HFFc6 (cell line): ENCODE measurements around the gene RPL22L1. TPM values are rescaled to one million over a fixed set of nuclear protein-coding genes. Genes with fewer than 3 reads are reported as not detected.
A peak's percentile ranks its signal among the peaks of the same experiment; 100 is the strongest.
"Not testable (repeated sequence)": the region's sequence is repeated elsewhere in the genome, so short reads cannot be mapped to it uniquely, and the experiment has no call there.

Experiments
- DNase-seq: peaks from one replicate; pipeline ENCODE4 v3.0.0-alpha.2; 2018
- H3K27ac Mint-ChIP-seq: 2 replicates; pipeline ENCODE4 v1.8.0; 2020; ENCODE audit warnings: mild to moderate bottlenecking, mixed read lengths
- H3K27me3 Mint-ChIP-seq: 2 replicates; pipeline ENCODE4 v1.8.0; 2021; ENCODE audit warnings: mild to moderate bottlenecking, moderate library complexity, mixed read lengths; ENCODE audit not compliant: insufficient read depth
- H3K36me3 Mint-ChIP-seq: 2 replicates; pipeline ENCODE4 v1.8.0; 2021; ENCODE audit warnings: low read depth, mixed read lengths
- H3K4me1 Mint-ChIP-seq: 2 replicates; pipeline ENCODE4 v1.8.0; 2020; ENCODE audit warnings: low read depth, mixed read lengths
- H3K4me3 Mint-ChIP-seq: 2 replicates; pipeline ENCODE4 v1.8.0; 2020; ENCODE audit warnings: mild to moderate bottlenecking, moderate library complexity, mixed read lengths
- H3K9me3 Mint-ChIP-seq: 2 replicates; pipeline ENCODE4 v1.8.0; 2020; ENCODE audit warnings: mild to moderate bottlenecking, mixed read lengths
- total RNA-seq, 6 experiments: library from RNA; stranded (reverse); fragmentation: NEBNext Ultra II Directional; extraction: Animal tissue kit (Norgen Biotek cat#: 25700); gene quantifications; 2 replicates in 1 of 6; 3 replicates in 5 of 6; pipeline ENCODE4 v1.2.3, GENCODE V29; 2021
- TF ChIP-seq, protein P1 (sequence below): fragments of 200-600 bp; sonication (generic); IDR thresholded peaks from 2 replicates; pipeline ENCODE4 v1.5.0; 2021; ENCODE audit warnings: antibody characterized with exemption, mild to moderate bottlenecking

Gene RPL22L1
- total RNA-seq, 6 experiments from 2014 or later = 145 to 211 (median 166) TPM

DNA sequence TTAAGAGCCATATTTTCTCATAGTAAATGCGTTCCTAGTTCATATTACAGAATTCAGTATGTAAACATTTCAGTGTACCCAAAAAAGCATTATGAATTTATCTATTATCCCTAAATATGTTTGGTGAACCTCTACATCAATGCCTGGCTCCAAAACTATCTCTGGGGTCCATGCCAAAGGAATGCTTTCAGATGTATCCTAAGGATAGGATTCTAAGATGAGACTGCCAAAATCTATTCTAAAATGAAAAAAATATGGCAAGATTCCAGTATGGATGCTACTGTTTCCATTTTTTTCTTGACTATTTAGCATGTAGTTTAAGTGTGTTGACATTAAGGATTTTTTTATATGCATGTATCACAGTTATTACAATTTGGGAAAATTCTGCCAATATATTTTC, 19.6 kb upstream of the RPL22L1 start:
- Mint-ChIP-seq H3K36me3 (no peaks in the 10 kb centered on the region), H3K4me3 (no peak overlapping the region), H3K4me1 (no peaks in the 10 kb centered on the region), H3K27me3 (0 out of 2 replicates have a peak, but pooled peaks cover under 1% of the 10 kb centered on the region), H3K27ac (no peak overlapping the region), H3K9me3 (no peaks in the 10 kb centered on the region)
- TF ChIP-seq, protein P1, sequence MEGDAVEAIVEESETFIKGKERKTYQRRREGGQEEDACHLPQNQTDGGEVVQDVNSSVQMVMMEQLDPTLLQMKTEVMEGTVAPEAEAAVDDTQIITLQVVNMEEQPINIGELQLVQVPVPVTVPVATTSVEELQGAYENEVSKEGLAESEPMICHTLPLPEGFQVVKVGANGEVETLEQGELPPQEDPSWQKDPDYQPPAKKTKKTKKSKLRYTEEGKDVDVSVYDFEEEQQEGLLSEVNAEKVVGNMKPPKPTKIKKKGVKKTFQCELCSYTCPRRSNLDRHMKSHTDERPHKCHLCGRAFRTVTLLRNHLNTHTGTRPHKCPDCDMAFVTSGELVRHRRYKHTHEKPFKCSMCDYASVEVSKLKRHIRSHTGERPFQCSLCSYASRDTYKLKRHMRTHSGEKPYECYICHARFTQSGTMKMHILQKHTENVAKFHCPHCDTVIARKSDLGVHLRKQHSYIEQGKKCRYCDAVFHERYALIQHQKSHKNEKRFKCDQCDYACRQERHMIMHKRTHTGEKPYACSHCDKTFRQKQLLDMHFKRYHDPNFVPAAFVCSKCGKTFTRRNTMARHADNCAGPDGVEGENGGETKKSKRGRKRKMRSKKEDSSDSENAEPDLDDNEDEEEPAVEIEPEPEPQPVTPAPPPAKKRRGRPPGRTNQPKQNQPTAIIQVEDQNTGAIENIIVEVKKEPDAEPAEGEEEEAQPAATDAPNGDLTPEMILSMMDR = no peak
- DNase-seq = no peak

DNA sequence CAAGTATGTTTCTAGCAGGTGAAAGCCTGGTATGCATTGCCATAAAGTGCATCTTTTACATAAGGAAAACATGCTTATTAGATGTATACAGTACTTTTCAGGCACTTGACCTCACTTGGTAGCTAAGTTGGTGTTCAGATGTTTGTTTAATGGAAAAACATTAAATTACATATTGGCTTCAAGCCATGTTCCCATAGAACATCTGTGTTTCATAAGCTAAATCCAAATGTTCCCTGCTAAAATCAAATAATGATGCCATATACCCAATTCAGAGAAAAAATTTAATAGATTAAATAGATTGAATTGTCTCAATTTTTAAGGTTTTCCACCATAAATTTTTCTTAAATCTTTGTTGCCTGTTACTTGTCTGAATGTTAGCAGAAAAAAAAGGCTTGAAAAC, 19.1 kb upstream of the RPL22L1 start:
- no peaks in the 10 kb centered on the region for H3K9me3 Mint-ChIP-seq
- no peak overlapping the region for H3K4me3 Mint-ChIP-seq
- no peaks in the 10 kb centered on the region for H3K4me1 Mint-ChIP-seq
- H3K27ac Mint-ChIP-seq = no peak overlapping the region
- TF ChIP-seq, protein P1 = no peak
- no peak for DNase-seq
- H3K27me3 Mint-ChIP-seq = peaks cover 5% of the 10 kb centered on the region; the same call in 1 of the 2 replicates
- H3K36me3 Mint-ChIP-seq = no peaks in the 10 kb centered on the region

DNA sequence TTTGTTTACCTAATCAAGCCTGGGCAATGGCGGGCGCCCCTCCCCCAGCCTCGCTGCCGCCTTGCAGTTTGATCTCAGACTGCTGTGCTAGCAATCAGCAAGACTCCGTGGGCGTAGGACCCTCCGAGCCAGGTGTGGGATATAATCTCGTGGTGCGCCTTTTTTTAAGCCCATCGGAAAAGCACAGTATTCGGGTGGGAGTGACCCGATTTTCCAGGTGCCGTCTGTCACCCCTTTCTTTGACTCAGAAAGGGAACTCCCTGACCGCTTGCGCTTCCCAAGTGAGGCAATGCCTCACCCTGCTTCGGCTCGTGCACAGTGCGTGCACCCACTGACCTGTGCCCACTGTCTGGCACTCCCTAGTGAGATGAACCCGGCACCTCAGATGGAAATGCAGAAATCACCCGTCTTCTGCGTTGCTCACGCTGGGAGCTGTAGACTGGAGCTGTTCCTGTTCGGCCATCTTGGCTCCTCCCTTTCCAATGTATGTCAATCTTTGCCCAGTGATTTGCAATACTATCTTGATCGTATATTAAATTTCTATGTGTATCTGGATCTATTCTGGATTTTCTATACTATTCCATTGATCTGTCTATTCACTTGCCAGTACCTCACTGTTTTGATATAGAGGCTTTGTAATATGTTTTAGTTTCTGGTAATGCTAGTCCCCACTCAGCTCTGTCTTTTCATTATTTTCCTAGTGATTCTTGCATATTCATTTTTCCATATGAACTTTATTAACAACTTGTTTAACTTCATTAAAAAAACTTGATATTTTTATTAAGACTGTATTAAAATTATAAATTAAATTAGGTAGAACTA, 14.3 kb upstream of the RPL22L1 start:
- not testable (repeated sequence) for H3K9me3 Mint-ChIP-seq, H3K27ac Mint-ChIP-seq

DNA sequence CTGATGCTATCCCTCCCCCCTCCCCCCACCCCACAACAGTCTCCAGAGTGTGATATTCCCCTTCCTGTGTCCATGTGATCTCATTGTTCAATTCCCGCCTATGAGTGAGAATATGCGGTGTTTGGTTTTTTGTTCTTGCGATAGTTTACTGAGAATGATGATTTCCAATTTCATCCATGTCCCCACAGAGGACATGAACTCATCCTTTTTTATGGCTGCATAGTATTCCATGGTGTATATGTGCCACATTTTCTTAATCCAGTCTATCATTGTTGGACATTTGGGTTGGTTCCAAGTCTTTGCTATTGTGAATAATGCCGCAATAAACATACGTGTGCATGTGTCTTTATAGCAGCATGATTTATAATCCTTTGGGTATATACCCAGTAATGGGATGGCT, 8.7 kb upstream of the RPL22L1 start:
- not testable (repeated sequence) for H3K27ac Mint-ChIP-seq, H3K4me3 Mint-ChIP-seq, H3K9me3 Mint-ChIP-seq, DNase-seq, H3K27me3 Mint-ChIP-seq, H3K36me3 Mint-ChIP-seq, H3K4me1 Mint-ChIP-seq

More for the DNA sequence above, 14.3 kb upstream of the RPL22L1 start:
- H3K4me1 Mint-ChIP-seq, H3K27me3 Mint-ChIP-seq, H3K36me3 Mint-ChIP-seq, H3K4me3 Mint-ChIP-seq, DNase-seq: not testable (repeated sequence)

DNA sequence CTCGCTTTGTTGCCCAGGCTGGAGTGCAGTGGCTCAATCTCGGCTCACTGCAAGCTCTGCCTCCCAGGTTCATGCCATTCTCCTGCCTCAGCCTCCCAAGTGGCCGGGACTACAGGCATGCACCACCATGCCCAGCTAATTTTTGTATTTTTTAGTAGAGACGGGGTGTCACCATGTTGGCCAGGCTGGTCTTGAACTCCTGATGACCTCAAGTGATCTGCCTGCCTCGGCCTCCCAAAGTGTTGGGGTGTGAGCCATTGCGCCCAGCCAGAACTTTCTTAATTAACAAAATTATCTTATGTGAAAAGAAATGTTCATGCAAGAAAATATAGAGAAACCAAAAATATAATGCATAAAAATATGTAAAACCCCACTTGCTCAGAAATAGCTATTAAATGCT, 7.3 kb upstream of the RPL22L1 start:
- not testable (repeated sequence) for H3K27me3 Mint-ChIP-seq, H3K9me3 Mint-ChIP-seq, H3K36me3 Mint-ChIP-seq, DNase-seq, H3K27ac Mint-ChIP-seq, H3K4me3 Mint-ChIP-seq, H3K4me1 Mint-ChIP-seq

DNA sequence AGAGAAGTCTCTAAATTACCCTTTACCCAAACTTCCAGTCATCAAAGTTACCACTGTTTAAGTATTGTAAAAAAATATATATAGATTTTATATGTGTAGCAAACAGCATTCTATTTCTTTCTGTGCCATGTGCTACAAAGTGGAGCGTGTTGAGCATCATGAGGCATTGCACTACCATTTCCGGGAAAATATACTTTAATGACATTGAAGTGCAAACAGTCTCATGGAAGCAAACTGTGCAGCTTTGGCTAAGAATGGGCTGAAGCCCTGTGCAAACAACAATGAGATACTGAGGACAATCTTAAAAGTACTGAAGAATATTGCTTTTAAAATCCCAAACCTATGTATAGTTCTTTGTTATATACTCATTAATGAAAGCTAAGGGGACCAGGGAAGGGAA, 6.5 kb upstream of the RPL22L1 start:
- Mint-ChIP-seq H3K4me1 (no peaks in the 10 kb centered on the region), H3K4me3 (no peak overlapping the region), H3K36me3 (no peaks in the 10 kb centered on the region), H3K9me3 (no peaks in the 10 kb centered on the region), H3K27ac (no peak overlapping the region), H3K27me3 (peaks cover 2% of the 10 kb centered on the region; the same call in 1 of the 2 replicates)
- DNase-seq = no peak
- TF ChIP-seq, protein P1 = no peak

DNA sequence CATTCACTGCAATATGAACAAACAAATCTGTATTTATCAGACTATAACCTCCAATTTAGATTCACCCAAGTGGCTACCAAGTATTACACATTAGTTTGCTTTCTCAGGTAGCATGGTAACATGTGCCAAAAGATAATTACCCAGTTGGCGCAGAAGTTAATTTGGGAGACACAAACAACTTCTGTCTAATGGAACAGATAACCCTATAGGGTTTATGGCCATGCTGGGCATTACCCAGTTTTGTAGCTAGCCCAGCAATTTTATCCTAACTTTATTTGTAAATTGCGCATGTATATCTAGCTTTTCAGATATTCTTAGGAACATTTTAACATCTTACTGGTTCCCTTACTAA, 780 bp downstream of the RPL22L1 start:
- peaks cover 9% of the 10 kb centered on the region for H3K27me3 Mint-ChIP-seq
- peak overlapping the region; percentile 99 for H3K27ac Mint-ChIP-seq
- H3K36me3 Mint-ChIP-seq = peaks cover 34% of the 10 kb centered on the region
- DNase-seq = no peak
- peak overlapping the region; percentile 99 for H3K4me3 Mint-ChIP-seq
- TF ChIP-seq, protein P1 = no peak
- H3K4me1 Mint-ChIP-seq = peaks cover 11% of the 10 kb centered on the region
- H3K9me3 Mint-ChIP-seq = peaks cover 6% of the 10 kb centered on the region
